Endometrium (tissue), 2 donors: Measurements from ENCODE around the gene NGF.
"Not testable (repeated sequence)": the region's sequence is repeated elsewhere in the genome, so short reads cannot be mapped to it uniquely, and the experiment has no call there.

ENCODE experiments used
- FAIRE-seq: peaks from 2 replicates; lab custom pipeline; 2012; peaks lifted over from hg19 to GRCh38; lab: Jason Lieb, UNC
- donor health status: control.
- donor health status: control.

NGF gene

DNA sequence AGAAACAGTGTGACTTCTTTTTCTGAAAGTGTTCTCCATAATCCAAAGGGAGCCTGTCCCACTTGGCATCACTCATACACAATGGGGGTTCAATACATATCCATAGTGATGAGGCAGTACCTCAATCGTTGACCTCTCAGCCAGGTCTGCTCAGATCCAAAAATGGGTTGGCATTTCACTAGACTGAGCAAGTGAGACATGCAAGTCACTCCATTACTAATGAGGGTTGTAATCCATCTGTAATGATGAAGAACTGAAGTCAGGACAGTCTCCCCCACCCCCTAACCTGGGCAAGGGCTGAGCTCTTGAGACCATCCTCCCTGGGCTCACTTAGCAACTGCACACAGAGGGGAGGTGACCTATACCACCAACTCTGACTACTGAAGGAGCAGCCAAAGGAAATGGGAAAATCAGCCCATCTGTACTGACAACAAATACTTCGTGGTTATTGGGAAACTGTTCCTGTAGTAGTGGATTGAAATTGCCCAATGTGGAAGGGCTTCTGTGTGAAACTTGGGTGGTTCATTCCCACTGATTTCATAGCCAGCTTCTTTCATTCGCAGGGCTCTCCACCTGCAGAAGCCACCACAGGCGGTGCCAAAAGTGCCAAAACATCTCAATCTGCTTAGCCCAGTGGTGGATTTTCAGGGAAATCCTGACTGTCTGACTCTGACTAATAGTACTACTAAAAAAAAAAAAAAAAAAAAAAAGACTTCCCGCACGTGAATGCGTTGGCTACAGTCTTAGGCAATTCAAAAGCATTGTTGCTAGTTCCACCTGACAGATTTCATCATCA, 5.0 kb downstream of the NGF start:
- no peak for FAIRE-seq

GRCh38 chr1:115331558-115332331, 6.3 kb downstream of the NGF start:
- FAIRE-seq = no peak

DNA sequence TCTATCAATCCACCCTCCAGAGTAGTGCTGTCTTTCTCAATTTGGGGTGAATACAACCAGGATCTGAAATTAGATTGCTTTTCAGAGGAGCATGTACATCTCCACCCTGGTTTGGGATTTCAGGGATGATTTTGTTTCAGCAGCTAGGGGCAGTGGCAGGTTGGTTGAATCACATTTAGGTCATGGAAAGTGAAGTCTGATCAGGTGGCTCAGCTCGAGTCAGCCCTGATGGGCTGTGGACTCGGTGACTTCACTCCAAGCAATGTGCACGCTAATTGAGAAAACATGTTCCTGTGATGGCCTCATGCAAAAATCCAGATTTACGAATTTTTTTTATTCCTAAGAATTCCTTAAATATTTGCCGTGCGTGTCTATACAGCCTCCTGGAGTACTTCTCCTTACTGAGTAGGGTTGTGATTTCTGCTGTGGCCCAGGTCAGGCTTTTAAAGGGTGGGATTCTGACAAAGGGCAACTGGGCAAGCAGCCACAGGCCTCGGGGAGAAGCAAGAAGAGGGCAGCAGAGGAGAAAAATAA, 7.5 kb downstream of the NGF start:
- FAIRE-seq = no peak

DNA sequence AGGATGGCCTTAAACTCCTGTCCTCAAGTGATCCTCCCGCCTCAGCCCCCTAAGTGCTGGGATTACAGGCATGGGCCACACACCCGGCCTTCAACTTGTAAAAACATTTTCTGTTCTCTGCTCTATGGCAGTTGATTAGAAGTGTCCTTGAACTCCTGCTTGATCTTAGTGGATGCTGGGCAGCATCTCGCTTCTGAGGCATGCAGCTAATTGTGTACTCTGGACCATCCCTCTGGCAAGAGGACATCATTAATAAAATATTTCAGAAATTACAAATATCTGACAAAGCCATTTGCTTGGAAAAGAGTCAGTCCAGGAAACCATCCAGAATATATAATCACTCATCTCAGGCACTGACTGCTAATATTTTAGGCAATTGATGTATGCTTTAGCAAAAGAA, 8.1 kb downstream of the NGF start:
- FAIRE-seq = no peak

- no peak for FAIRE-seq
These were observed 10.8 kb downstream of the NGF start for GRCh38 chr1:115327270-115327669.

- FAIRE-seq = no peak
These were observed 11.6 kb downstream of the NGF start for GRCh38 chr1:115326419-115326818.

GRCh38 chr1:115325874-115326273, 12.2 kb downstream of the NGF start:
- no peak for FAIRE-seq

DNA sequence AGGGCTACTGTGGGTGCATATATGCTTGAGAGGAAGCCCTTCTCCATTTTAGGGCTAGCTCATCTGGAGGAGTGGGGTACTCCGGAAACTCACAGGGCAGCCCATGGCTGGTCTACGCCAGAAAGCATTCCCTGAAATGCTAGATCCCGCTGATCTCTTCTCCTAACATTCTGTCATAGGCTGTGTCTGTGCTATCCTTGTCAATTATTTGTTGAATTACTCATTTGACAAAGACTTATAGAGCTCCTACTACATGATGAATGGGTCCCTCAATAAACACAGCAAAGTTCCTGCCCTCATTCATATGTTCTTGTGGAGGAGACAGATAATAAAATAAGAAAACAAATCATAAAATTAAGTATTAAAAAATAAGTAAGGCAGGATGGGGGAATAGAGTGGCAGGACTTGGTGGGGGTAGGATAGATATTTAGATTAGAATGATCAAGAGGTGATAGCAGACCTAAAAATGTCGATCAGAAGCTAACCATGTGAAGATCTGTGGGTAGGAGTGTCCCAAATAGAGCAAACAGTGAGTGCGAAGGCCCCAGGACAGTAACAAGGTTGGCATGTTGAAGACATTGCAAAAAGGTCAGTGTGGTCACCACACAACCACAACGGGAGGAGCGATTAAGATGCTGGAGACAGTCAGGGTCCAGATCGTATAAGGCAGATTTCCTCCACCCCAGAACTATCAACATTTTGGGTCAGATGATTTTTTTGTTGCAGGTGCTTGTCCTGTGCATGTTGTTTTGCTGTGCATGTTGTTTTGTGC, 13.2 kb downstream of the NGF start:
- FAIRE-seq = no peak

- no peak for FAIRE-seq
These were observed 14.6 kb downstream of the NGF start for GRCh38 chr1:115323366-115324004.

GRCh38 chr1:115322631-115323030, 15.4 kb downstream of the NGF start:
- no peak for FAIRE-seq

GRCh38 chr1:115320377-115320776, 17.7 kb downstream of the NGF start:
- no peak for FAIRE-seq

GRCh38 chr1:115319706-115320105, 18.3 kb downstream of the NGF start:
- no peak for FAIRE-seq

GRCh38 chr1:115317101-115318012, 20.7 kb downstream of the NGF start:
- FAIRE-seq = peak; percentile 63

GRCh38 chr1:115314765-115315164, 23.3 kb downstream of the NGF start:
- no peak for FAIRE-seq

GRCh38 chr1:115314092-115314491, 24.0 kb downstream of the NGF start:
- no peak for FAIRE-seq

- no peak for FAIRE-seq
These were observed 24.9 kb downstream of the NGF start for GRCh38 chr1:115313182-115313581.

GRCh38 chr1:115312742-115313141, 25.3 kb downstream of the NGF start:
- no peak for FAIRE-seq

GRCh38 chr1:115311474-115311989, 26.5 kb downstream of the NGF start:
- no peak for FAIRE-seq

- FAIRE-seq = no peak
These were observed 27.2 kb downstream of the NGF start for GRCh38 chr1:115310581-115311473.

DNA sequence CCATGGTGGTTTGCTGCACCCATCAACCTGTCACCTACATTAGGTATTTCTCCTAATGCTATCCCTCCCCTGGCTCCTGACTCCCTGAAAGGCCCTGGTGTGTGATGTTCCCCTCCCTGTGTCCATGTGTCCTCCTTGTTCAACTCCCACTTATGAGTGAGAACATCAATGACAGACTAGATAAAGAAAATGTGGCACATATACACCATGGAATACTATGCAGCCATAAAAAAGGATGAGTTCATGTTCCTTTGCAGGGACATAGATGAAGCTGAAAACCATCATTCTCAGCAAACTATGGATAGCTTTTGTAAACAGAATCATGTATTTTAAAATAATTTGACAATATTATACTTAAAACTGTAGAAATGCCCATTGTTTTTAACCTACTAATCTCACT, 28.5 kb downstream of the NGF start:
- FAIRE-seq = not testable (repeated sequence)
